Gastrocnemius medialis (tissue), 4 donors: Measurements from ENCODE around the gene ARRDC3.

Source experiments
- POLR2A ChIP-seq, 2 donors: fragments of 450-650 bp; IDR thresholded peaks; one replicate each; pipeline ENCODE4 v1.6.1; 2017; ENCODE audit warnings: antibody characterized with exemption in 2 of 2, mild to moderate bottlenecking in 2 of 2, moderate library complexity in 2 of 2
- TF ChIP-seq, protein P1 (sequence below), 5 experiments: fragments of 450-650 bp in 3 of 5; fragments of 200-600 bp in 2 of 5; sonication (generic) in 2 of 5; IDR thresholded peaks in 4 of 5; conservative IDR thresholded peaks in 1 of 5; 1 replicate in 4 of 5; 2 replicates in 1 of 5; pipeline ENCODE4 v1.5.1; 2016 to 2019; ENCODE audit warnings: antibody characterized with exemption in 5 of 5, mild to moderate bottlenecking in 3 of 5, moderate library complexity in 3 of 5

GRCh38 chr5:91403438-91403837 is 20.3 kb upstream of the ARRDC3 start:
- TF ChIP-seq, protein P1, sequence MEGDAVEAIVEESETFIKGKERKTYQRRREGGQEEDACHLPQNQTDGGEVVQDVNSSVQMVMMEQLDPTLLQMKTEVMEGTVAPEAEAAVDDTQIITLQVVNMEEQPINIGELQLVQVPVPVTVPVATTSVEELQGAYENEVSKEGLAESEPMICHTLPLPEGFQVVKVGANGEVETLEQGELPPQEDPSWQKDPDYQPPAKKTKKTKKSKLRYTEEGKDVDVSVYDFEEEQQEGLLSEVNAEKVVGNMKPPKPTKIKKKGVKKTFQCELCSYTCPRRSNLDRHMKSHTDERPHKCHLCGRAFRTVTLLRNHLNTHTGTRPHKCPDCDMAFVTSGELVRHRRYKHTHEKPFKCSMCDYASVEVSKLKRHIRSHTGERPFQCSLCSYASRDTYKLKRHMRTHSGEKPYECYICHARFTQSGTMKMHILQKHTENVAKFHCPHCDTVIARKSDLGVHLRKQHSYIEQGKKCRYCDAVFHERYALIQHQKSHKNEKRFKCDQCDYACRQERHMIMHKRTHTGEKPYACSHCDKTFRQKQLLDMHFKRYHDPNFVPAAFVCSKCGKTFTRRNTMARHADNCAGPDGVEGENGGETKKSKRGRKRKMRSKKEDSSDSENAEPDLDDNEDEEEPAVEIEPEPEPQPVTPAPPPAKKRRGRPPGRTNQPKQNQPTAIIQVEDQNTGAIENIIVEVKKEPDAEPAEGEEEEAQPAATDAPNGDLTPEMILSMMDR (IDR thresholded peaks at IDR 0.05 in 4 of 5, conservative IDR thresholded peaks at IDR 0.05 in 1 of 5), result no peak
- no peak for TF ChIP-seq POLR2A (IDR thresholded peaks at IDR 0.05)
